Measurements from ENCODE around the gene TCTA. TPM values are rescaled to one million over a fixed set of nuclear protein-coding genes. Genes with fewer than 3 reads are reported as not detected.

Gene TCTA
- total RNA-seq, 2 experiments from 2014 or later, result 23.3 to 24.8 TPM

Other genes starting within 250 kb of the TCTA start
- 10 to 100 TPM; 21.7 to 22.2 TPM for gene CCDC71, start 246.1 kb upstream of the TCTA start, total RNA-seq
- 1 to 10 TPM; 1.5 to 1.7 TPM for gene KLHDC8B, start 240.8 kb upstream of the TCTA start, total RNA-seq
- 10 to 100 TPM; 12.2 to 13.5 TPM for gene C3orf62, start 135.2 kb upstream of the TCTA start, total RNA-seq
- 10 to 100 TPM; 87.1 to 88.4 TPM for gene USP4, start 72.4 kb upstream of the TCTA start, total RNA-seq
- gene GPX1, start 54.1 kb upstream of the TCTA start, total RNA-seq, result 100 to 1,000 TPM in 1 of 2 experiments, 10 to 100 TPM in 1; 89.7 to 110 TPM
- gene RHOA, start 447 bp upstream of the TCTA start, total RNA-seq, result 100 to 1,000 TPM; 467 to 520 TPM
- gene AMT, start 10.1 kb downstream of the TCTA start, total RNA-seq, result 1 to 10 TPM; 6.2 to 6.3 TPM
- gene NICN1, start 16.9 kb downstream of the TCTA start, total RNA-seq, result 10 to 100 TPM; 24.9 to 30.3 TPM
- gene DAG1, start 57.8 kb downstream of the TCTA start, total RNA-seq, result 10 to 100 TPM; 15.4 to 18.1 TPM
- gene BSN, start 142.1 kb downstream of the TCTA start, total RNA-seq, result under 1 TPM; 0.06 to 0.07 TPM

Measured in activated CD4-positive, alpha-beta T cell treated with anti-CD3 and anti-CD28 coated beads, Interleukin-2, amount 10 ng/mL, durations not matched to agents 7 days and 5 days (primary cell).